Omental fat pad (tissue), 4 donors: Measurements from ENCODE around the gene AP1S3. TPM values are rescaled to one million over a fixed set of nuclear protein-coding genes. Genes with fewer than 3 reads are reported as not detected.
A peak's percentile ranks its signal among the peaks of the same experiment; 100 is the strongest.
"Not testable (repeated sequence)": the region's sequence is repeated elsewhere in the genome, so short reads cannot be mapped to it uniquely, and the experiment has no call there.

Experiments used
- ATAC-seq: fragments of 150-250 bp; one replicate; pipeline ENCODE4 v1.9.1; 2016; ENCODE audit warnings: mild to moderate bottlenecking, moderate library complexity; ENCODE audit not compliant: low FRiP score
- DNase-seq: peaks from one replicate; pipeline ENCODE4 v3.0.0-alpha.2; 2019; ENCODE audit warnings: low spot score
- total RNA-seq, 4 donors: library from RNA; depleted of rRNA; stranded (reverse); fragments of >200 nt; gene quantifications; one replicate each; pipeline ENCODE4 v1.1.0, GENCODE V29; 2016
- TF ChIP-seq, protein P1 (sequence below), 3 donors: fragments of 450-650 bp; IDR thresholded peaks; one replicate each; pipeline ENCODE4 v1.5.1; 2016 to 2017; ENCODE audit warnings: antibody characterized with exemption in 3 of 3, mild to moderate bottlenecking in 3 of 3, moderate library complexity in 2 of 3

The AP1S3 gene
- total RNA-seq, 4 donors from 2014 or later: 1.6 to 16.2 (median 4.9) TPM; not detected in 1

DNA sequence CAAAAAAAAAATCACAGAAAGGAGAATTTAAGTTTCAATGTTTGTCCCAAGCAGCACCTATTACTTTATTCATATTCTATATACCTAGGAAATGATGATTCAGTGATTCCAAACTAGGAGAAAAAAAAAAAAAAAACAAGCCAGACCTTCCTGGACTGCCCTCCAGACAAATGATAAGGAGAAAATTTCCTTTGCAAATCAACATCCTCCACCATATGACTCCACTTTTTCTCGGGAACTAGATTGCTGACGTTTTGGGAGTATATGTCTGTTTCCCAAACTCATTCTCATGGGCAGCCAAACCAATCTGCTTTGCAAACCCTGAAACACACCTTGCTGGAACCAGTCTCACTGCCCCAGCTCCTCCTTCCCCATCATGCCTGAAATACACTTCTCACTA, 16.8 kb downstream of the AP1S3 start:
- TF ChIP-seq, protein P1, sequence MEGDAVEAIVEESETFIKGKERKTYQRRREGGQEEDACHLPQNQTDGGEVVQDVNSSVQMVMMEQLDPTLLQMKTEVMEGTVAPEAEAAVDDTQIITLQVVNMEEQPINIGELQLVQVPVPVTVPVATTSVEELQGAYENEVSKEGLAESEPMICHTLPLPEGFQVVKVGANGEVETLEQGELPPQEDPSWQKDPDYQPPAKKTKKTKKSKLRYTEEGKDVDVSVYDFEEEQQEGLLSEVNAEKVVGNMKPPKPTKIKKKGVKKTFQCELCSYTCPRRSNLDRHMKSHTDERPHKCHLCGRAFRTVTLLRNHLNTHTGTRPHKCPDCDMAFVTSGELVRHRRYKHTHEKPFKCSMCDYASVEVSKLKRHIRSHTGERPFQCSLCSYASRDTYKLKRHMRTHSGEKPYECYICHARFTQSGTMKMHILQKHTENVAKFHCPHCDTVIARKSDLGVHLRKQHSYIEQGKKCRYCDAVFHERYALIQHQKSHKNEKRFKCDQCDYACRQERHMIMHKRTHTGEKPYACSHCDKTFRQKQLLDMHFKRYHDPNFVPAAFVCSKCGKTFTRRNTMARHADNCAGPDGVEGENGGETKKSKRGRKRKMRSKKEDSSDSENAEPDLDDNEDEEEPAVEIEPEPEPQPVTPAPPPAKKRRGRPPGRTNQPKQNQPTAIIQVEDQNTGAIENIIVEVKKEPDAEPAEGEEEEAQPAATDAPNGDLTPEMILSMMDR (IDR thresholded peaks at IDR 0.05): no peak
- peak; percentile 37 for ATAC-seq
- DNase-seq: no peak

DNA sequence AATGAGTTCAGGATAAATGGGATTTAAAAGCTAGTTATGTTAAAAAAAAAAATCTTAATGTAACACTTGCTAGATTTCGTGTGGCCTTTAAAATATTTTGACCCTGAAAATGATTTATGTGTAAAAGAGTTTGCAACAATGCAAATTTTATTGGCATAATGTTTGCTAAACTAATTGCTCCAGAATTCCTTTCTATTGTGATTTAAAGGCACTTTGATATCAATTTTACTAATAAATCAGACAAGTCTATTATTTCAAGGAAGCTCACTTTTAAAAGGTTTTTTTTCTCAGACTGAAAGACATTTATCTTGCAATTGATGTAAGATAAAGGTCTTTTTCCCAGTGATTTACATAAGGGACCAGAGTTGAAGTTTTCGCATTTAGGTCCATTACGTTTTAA, 17.5 kb downstream of the AP1S3 start:
- no peak for ATAC-seq
- DNase-seq: no peak
- TF ChIP-seq, protein P1 (IDR thresholded peaks at IDR 0.05): no peak

DNA sequence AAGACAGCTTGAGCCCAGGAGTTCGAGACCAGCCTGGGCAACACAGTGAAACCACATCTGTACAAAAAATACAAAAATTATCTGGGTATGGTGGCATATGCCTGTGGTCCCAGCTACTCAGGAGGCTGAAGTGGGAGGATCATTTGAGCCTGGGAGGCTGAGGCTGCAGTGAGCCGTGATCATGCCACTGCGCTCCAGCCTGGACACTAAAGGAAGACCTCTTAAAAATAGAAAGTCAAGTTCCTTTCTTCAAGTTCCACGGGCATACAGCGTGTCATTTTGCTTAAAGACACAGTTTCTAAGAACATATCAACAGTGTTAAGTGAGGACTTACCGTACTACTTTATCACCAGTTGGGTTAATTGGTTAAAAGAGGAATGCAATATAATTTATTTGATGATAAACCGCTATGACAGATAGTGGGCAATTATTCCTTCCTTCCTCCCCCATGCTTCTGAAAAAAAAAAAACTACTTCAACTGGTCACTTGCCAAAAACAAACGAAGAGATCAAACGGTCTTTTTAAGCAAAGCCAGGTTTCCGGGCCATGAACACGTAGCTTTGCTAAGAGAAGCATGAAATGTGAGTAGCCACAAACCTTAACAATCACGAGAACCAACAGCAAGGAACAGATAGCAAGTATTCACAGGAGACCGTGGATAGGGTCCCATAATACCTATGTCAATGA, 21.4 kb downstream of the AP1S3 start:
- ATAC-seq (peak; percentile 26), DNase-seq (no peak)
- TF ChIP-seq, protein P1 (IDR thresholded peaks at IDR 0.05): no peak

DNA sequence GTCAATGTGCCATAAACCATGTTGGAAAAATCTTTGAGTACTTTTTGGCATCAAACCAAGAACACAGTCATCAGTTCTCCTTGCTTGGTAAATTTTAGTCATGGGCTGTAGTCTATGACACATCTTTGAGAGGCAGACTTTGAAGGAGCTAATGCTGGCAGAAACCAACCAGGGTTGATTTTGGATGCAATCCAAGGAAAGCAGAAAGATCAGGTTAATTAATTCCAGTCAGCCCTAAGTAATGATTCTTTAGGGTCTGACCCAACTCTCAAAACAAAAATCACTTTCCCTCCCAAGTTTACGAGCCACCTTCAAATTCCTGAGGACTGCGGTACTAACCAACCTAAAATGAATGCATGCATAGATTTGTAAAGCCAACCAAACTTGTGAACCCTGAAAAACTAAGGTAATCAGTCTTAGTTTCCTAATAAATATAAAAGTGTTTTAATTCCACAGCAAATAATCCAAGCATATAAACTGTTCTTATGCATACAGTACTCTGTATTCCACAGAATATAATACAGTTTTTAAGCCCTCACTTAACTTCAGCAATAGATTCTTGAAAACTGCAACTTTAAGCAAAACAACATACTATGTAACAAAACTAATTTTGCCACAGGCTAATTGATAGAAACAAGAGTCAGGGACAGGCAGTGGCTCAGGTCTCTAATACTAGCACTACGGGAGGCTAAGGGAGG, 22.0 kb downstream of the AP1S3 start:
- TF ChIP-seq, protein P1 (IDR thresholded peaks at IDR 0.05): no peak

DNA sequence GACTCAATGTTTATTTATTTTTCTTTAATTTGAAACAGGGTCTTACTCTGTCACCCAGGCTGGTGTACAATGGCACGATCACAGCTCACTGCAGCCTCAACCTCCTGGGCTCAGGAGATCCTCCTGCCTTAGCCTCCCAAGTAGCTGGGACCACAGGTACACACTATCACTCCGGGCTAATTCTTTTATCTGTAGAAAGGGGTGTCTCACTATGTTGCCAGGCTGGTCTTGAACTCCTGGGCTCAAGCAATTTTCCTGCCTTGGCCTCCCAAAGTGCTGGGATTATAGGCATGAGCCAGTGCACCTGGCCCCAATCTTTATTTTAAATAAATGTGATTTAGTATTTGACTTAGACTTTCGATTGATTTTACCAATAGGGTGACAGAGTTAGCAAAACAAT, 22.6 kb downstream of the AP1S3 start:
- DNase-seq, ATAC-seq: not testable (repeated sequence)

More for the DNA sequence above, 22.0 kb downstream of the AP1S3 start:
- DNase-seq (no peak), ATAC-seq (peak; percentile 64)

DNA sequence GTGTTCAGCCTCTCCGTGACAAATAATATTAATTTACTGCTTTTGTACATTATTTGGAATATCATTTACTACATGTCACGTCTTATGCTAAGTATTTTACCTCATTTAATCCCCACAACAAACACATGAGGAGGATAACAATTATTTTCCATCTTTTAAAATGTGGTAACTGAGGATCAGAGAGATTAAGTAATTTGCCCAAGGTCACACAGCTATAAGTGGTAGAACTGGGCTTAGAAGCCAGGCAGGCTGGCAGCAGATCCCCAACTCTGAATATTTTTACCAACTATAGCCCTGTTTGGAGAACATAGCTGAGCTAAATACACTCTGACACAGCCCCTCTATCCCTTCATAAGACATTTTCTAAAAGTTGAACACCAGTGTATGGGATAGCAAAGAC, 24.1 kb downstream of the AP1S3 start:
- DNase-seq: no peak
- TF ChIP-seq, protein P1 (IDR thresholded peaks at IDR 0.05): no peak
- ATAC-seq: no peak

DNA sequence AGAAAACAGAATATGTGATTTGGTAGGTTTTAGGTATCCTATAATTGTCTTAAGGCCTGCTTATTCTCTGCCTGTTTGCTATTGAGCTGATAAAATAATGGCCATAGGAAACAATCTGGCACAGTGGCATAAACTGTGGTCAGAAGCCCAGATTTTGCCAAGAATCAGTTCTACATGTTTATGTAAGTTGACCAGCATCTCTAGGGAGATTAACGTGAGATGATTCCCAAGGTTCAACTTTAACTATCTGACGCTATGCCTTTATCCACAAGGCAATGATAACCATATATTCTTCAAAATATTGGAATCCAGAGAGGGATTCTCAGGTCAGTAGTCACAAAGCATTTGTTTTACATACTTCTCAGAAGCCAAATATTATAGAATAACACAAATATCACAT, 25.6 kb downstream of the AP1S3 start:
- TF ChIP-seq, protein P1 (IDR thresholded peaks at IDR 0.05): no peak
- no peak for ATAC-seq
- DNase-seq: no peak
